ENCODE data around the gene MIB1.
"Not testable (repeated sequence)": the region's sequence is repeated elsewhere in the genome, so short reads cannot be mapped to it uniquely, and the experiment has no call there.

Gene MIB1

GRCh38 chr18:21763846-21764646, 23.5 kb downstream of the MIB1 start:
- no peak for TF ChIP-seq CTCF (IDR thresholded peaks at IDR 0.05; ENCODE audit: insufficient read depth, low read length, missing control alignments)
- H3K4me3 ChIP-seq (ENCODE audit: low read depth, low read length), result no peak overlapping the region
- DNase-seq (ENCODE audit: low read depth, low spot score), result no peak
- POLR2A ChIA-PET, result no interaction called here
- CTCF ChIA-PET, result no interaction called here

GRCh38 chr18:21769206-21769605, 28.6 kb downstream of the MIB1 start:
- no peak for DNase-seq (ENCODE audit: low read depth, low spot score)
- no peak overlapping the region for H3K4me3 ChIP-seq (ENCODE audit: low read depth, low read length)
- ChIA-PET POLR2A (interaction anchor here (1.2 kb wide), 1 partner anchor 29 kb away, joined by 3 read pairs; the partner anchor contains the start of gene MIB1), CTCF (interaction anchor here (0.8 kb wide), 1 partner anchor 15 kb away, joined by 3 read pairs; no protein-coding TSS in a partner anchor)
- no peak for TF ChIP-seq CTCF (IDR thresholded peaks at IDR 0.05; ENCODE audit: insufficient read depth, low read length, missing control alignments)

- no peak for TF ChIP-seq CTCF (IDR thresholded peaks at IDR 0.05; ENCODE audit: insufficient read depth, low read length, missing control alignments)
- CTCF ChIA-PET, result no interaction called here
- POLR2A ChIA-PET, result no interaction called here
- no peak for DNase-seq (ENCODE audit: low read depth, low spot score)
- no peak overlapping the region for H3K4me3 ChIP-seq (ENCODE audit: low read depth, low read length)
Measured at GRCh38 chr18:21774722-21775121, 34.1 kb downstream of the MIB1 start.

GRCh38 chr18:21777814-21778213, 37.2 kb downstream of the MIB1 start:
- ChIA-PET POLR2A (no interaction called here), CTCF (interaction anchor here (1.0 kb wide), 1 partner anchor 165 kb away, joined by 3 read pairs; no protein-coding TSS in a partner anchor)
- no peak for DNase-seq (ENCODE audit: low read depth, low spot score)
- TF ChIP-seq CTCF (IDR thresholded peaks at IDR 0.05; ENCODE audit: insufficient read depth, low read length, missing control alignments), result no peak
- no peak overlapping the region for H3K4me3 ChIP-seq (ENCODE audit: low read depth, low read length)

- no peak overlapping the region for H3K4me3 ChIP-seq (ENCODE audit: low read depth, low read length)
- ChIA-PET POLR2A (no interaction called here), CTCF (interaction anchor here (0.8 to 1.3 kb wide), 2 partner anchors 13 to 33 kb away, joined by 3 read pairs; no protein-coding TSS in a partner anchor)
- no peak for DNase-seq (ENCODE audit: low read depth, low spot score)
- TF ChIP-seq CTCF (IDR thresholded peaks at IDR 0.05; ENCODE audit: insufficient read depth, low read length, missing control alignments), result no peak
Measured at GRCh38 chr18:21786526-21786925, 45.9 kb downstream of the MIB1 start.

- DNase-seq (ENCODE audit: low read depth, low spot score); POLR2A ChIA-PET; CTCF ChIA-PET; H3K4me3 ChIP-seq (ENCODE audit: low read depth, low read length): not testable (repeated sequence)
Measured at GRCh38 chr18:21796089-21796488, 55.5 kb downstream of the MIB1 start.

GRCh38 chr18:21798126-21798525, 57.5 kb downstream of the MIB1 start:
- no peak for DNase-seq (ENCODE audit: low read depth, low spot score)
- no peak overlapping the region for H3K4me3 ChIP-seq (ENCODE audit: low read depth, low read length)
- POLR2A ChIA-PET, result no interaction called here
- CTCF ChIA-PET, result no interaction called here
- no peak for TF ChIP-seq CTCF (IDR thresholded peaks at IDR 0.05; ENCODE audit: insufficient read depth, low read length, missing control alignments)

All from AG04449 (cell line).